GM11168 (cell line): ENCODE results near the gene ANKRD53.

Experiments
- in situ Hi-C: fragments of 300-500 bp; cut with MboI; formaldehyde crosslinking; loops from one replicate; pipeline ENCODE4 v1.12.0; 2022; ENCODE audit warnings: low sequenced_read_pairs; ENCODE audit not compliant: unreplicated experiment

ANKRD53 gene, protein sequence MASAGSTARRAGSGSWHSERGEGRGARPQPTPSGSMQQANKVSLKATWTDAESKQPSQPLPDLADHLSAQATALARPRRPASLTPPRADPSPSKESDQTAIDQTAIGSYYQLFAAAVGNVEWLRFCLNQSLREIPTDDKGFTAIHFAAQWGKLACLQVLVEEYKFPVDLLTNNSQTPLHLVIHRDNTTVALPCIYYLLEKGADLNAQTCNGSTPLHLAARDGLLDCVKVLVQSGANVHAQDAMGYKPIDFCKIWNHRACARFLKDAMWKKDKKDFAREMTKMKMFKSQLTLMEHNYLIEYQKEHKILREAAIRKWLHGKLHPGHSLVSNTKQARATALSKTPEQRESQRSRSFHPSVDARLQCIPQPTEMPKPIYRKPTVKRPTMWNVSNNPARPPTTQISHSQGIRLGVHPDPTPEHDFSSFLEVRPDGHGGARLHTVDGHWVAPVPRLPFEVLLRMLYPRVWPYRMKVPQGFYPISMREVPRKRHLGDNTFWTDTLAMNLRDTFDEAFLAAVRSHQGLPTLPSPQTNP

DNA sequence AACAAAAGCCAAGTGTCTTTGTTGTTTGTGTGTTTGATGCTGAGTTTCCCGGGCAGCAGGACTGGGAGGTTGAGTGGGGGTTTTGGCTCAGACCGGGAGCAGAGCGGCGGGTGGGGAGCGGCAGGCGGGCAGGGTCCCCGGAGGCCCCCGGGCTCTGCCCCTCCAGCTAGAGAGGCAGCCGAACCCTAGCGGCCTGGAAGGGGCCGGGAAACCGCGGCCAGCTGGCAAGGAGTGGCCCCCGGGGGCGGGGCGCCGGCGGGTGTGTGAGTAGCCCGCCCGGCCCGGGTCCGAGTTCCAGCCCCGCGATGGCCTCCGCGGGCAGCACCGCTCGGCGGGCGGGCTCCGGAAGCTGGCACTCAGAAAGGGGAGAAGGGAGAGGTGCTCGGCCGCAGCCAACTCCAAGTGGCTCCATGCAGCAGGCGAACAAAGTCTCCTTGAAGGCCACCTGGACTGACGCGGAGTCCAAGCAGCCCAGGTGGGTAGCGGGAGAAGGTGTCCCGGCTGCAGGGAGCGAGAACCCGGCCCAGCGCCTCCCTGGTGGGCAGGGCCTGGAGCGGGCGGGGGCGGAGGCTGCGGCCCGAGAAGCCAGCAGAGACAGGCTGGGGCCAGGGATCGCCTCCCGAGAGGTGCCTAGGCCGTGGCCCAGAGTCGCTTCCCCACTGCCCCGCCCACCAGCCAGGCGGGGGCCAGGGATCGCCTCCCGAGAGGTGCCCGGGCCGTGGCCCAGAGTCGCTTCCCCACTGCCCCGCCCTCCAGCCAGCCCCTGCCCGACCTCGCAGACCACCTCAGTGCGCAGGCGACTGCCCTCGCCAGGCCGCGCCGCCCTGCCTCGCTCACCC is at the start of gene ANKRD53:
ANKRD53 (plus strand) TSS at position 290 of the 839 bp plus-strand sequence; CDS start at position 306, 16 bp downstream.
- in situ Hi-C loops = no loop called here

- in situ Hi-C loops = no loop called here
These were observed 47.8 kb upstream of the ANKRD53 start for GRCh38 chr2:70930371-70931329.

DNA sequence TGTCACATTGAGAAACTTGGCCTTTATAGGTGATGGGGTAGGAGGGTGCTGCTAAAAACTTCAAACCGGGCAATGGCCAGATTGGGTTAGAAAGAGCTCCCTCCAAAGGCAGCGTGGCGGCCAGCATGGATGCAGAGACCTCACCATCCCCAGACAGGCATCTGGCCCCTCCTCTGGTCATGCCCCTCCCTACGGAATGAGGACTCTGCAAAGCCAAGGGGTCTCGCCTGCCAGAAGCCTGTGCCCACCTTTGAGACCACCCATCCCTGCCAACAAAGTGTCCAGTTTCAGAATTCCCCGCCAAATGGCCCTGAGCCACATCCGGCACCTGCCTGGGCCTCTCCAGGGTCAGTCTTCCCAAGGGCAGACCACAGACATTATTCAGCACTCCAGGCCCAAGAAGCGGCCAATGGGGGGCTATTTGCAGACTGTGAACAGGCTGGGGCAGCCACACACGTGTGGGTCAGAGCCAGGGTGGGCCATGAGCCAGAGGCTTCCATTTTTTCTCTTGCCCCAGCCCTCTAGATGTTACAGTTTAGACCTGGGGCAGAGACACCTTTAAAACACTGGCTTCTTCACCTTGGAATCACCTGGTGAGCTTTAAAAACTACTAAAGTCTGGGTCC is 46.9 kb upstream of the ANKRD53 start:
- in situ Hi-C loops = no loop called here

GRCh38 chr2:70932631-70933230 is 45.7 kb upstream of the ANKRD53 start:
- in situ Hi-C loops = no loop called here

DNA sequence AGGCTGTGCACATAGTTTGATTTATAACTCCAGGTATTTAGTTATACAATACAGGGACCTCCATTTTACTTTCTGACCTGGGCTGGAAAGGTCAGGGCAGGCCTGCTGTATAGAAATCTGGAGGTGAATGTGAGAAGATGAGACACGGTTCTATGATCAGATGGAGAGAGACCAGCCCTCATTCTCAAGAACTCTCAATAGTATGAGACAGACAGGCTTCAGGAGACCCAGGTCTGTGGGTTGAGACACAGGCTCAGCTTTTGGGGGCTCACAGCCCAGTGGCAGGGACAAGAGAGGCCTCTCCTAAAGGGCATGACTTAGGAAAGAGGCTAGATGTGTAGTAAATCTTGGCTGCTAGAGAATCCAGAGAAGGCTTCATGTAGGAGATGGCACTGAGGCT is 43.4 kb upstream of the ANKRD53 start:
- in situ Hi-C loops = no loop called here

DNA sequence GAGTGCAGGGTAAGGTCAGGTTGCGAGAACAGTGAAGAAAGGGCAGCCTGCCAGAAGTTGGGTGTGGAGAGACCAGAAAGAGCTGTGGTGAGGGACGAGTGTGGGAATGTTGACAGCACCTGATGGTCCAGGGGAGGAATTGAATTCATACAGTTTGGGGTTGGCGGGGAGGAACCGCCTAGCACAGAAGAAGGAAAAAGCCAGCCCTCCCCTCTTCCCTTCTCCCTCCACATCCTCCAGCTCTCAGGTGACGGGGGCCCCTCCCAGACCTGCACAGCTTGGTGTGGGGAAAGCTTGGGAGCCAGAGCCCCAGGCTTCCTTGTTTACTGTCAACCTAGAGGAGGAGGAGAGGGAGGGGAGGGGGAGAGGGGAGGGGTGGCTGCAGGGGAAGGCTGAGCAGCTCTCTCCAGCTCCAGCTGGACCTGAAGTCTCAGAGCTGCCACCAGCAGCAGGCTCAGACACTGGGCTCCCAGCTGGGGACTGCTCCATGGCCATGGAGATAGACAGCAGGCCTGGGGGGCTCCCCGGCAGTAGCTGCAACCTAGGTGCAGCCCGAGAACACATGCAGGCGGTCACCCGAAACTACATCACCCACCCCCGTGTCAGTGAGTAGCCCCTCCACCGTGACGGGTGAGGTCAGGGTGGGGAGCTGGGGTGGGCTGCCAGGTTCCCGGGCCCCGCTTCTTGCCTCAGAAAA is 42.8 kb upstream of the ANKRD53 start, which contains the start of gene ATP6V1B1:
ATP6V1B1 (plus strand) TSS at position 433 of the 697 bp plus-strand sequence; CDS start at position 488, 55 bp downstream.
- in situ Hi-C loops = no loop called here

- in situ Hi-C loops = no loop called here
These were observed 42.1 kb upstream of the ANKRD53 start for GRCh38 chr2:70936165-70936978.

- in situ Hi-C loops = no loop called here
These were observed 41.2 kb upstream of the ANKRD53 start for GRCh38 chr2:70936979-70937811.

- in situ Hi-C loops = no loop called here
These were observed 40.4 kb upstream of the ANKRD53 start for GRCh38 chr2:70937866-70938585.

DNA sequence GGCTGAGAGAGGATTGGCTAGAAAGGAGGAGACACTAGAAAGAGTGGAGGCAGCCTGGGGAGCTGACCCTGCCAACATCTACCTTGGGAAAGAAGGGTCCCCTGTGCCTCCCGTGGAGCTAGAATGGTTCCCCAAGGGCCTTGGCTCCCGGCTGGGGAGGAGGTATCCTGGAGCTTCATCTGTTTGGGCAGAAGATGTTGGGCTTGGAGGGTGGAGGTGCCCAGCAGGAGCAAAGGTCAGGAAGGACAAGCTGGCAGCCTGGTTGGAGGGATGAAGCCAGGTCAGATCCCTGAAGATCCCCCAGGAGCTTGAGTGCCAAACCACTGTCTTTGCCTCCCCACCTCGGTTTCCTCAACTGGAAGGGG is 39.9 kb upstream of the ANKRD53 start:
- in situ Hi-C loops = no loop called here

GRCh38 chr2:70939001-70939838 is 39.2 kb upstream of the ANKRD53 start:
- in situ Hi-C loops = no loop called here

DNA sequence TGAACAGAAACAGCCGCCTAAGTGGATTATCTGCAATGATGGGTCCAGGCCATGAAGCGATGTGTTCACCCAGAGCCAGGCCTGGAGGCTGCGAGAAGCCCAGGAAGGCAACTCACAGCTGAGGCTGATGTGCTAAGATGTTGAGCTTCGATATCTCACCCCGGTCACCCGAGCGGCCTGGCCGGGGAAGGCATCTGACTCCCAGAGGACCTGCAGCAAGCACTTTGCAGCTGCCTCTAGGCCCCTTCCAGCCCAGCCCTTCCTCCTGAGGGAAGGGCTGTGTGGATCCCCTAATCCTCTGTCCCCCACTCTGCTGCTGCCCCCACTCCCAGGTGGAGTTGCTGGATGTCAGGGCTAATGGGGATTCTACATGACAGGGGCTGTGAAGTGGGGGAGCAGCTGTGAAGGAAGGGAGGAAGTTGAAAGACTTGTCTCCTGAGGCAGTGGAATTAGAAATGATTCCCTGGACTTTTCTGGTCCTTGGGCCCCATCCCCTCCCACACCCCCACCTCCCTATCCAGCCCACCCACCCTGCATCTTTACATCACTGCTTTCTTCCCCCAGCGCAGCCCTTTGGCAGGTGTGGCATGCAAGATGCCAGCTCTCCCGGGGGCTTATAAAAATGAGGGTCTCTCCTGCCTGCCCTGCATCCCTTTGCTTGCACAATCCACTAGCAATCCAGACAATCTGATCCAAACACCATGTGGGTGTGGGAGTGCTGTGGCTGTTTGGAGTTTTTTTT is 38.4 kb upstream of the ANKRD53 start:
- in situ Hi-C loops = no loop called here

GRCh38 chr2:70941186-70941585 is 37.2 kb upstream of the ANKRD53 start:
- in situ Hi-C loops = no loop called here

GRCh38 chr2:70941701-70942100 is 36.7 kb upstream of the ANKRD53 start:
- in situ Hi-C loops = no loop called here
